K562 (cell line): ENCODE measurements around the gene CDR2L. TPM values are rescaled to one million over a fixed set of nuclear protein-coding genes. Genes with fewer than 3 reads are reported as not detected.
A peak's percentile ranks its signal among the peaks of the same experiment; 100 is the strongest.

Source experiments
- ARID2 ChIP-seq: fragments of 450-650 bp; IDR thresholded peaks from 2 replicates; pipeline ENCODE4 v1.6.1; 2017; ENCODE audit warnings: antibody characterized with exemption, mild to moderate bottlenecking
- ATF1 ChIP-seq, 2 experiments: fragments of 450-650 bp in 1 of 2; IDR thresholded peaks; 2 replicates each; pipeline ENCODE4 v1.6.1; 2016; ENCODE audit warnings: missing compliant biosample characterization in 1 of 2, missing genetic modification characterization in 1 of 2
- CTBP1 ChIP-seq: fragments of 450-650 bp; IDR thresholded peaks from 2 replicates; pipeline ENCODE4 v1.6.1; 2016; ENCODE audit warnings: borderline replicate concordance
- ESRRA ChIP-seq: fragments of 450-650 bp; IDR thresholded peaks from 2 replicates; pipeline ENCODE4 v1.6.1; 2014; ENCODE audit warnings: low read depth, mild to moderate bottlenecking, moderate library complexity, borderline replicate concordance
- ID3 ChIP-seq, 2 experiments: fragments of 250-450 bp in 1 of 2; fragments of 450-650 bp in 1 of 2; sonication (Bioruptor Pico) in 1 of 2; IDR thresholded peaks; 2 replicates each; pipeline versions ENCODE4 v1.6.1 to v1.8.0; 2016 to 2021; ENCODE audit warnings: mild to moderate bottlenecking in 2 of 2, moderate library complexity in 2 of 2, missing compliant biosample characterization in 1 of 2, missing genetic modification characterization in 1 of 2
- MYC ChIP-seq, 2 experiments: fragments of 250-450 bp in 1 of 2; sonication (Bioruptor Pico) in 1 of 2; IDR thresholded peaks; 2 replicates each; pipeline versions ENCODE4 v1.5.1 to v1.6.1; 2012 to 2021; ENCODE audit warnings: low read depth in 2 of 2, borderline replicate concordance in 1 of 2, improper control_type of control experiment in 1 of 2, low read length in 1 of 2, mild to moderate bottlenecking in 1 of 2, moderate library complexity in 1 of 2
- PHB2 ChIP-seq: fragments of 450-650 bp; IDR thresholded peaks from 2 replicates; pipeline ENCODE4 v1.6.1; 2017; ENCODE audit warnings: low read depth
- RBM22 ChIP-seq: fragments of 200-400 bp; formaldehyde crosslinking; IDR thresholded peaks from 2 replicates; pipeline ENCODE4 v1.6.1; 2018; ENCODE audit warnings: low read length, low read depth; ENCODE audit not compliant: poor library complexity, severe bottlenecking
- RCOR1 ChIP-seq, 2 experiments: IDR thresholded peaks; 2 replicates each; pipeline ENCODE4 v1.6.1; 2012; ENCODE audit warnings: low read depth in 2 of 2, low read length in 2 of 2, borderline replicate concordance in 1 of 2, improper control_type of control experiment in 1 of 2
- REST ChIP-seq, 2 experiments: fragments of 450-650 bp; formaldehyde crosslinking in 1 of 2; IDR thresholded peaks; 2 replicates each; pipeline versions ENCODE4 v1.4.0 to v1.6.1; 2014 to 2020; ENCODE audit warnings: mild to moderate bottlenecking in 2 of 2, borderline replicate concordance in 1 of 2, low read depth in 1 of 2
- SMC3 ChIP-seq: conservative IDR thresholded peaks from 2 replicates; pipeline ENCODE4 v1.6.1; 2011; ENCODE audit warnings: low read depth, low read length, improper control_type of control experiment; ENCODE audit not compliant: insufficient read depth
- TAF1 ChIP-seq: IDR thresholded peaks from 2 replicates; pipeline ENCODE4 v1.6.1; 2011; ENCODE audit warnings: mild to moderate bottlenecking, low read length, moderate library complexity; ENCODE audit not compliant: insufficient read depth, control insufficient read depth, severe bottlenecking; ENCODE audit errors: extremely low read depth
- ZBTB17 ChIP-seq: fragments of 450-650 bp; formaldehyde crosslinking; IDR thresholded peaks from 2 replicates; pipeline ENCODE4 v1.4.0; 2020; ENCODE audit warnings: mild to moderate bottlenecking
- polyA plus RNA-seq, 8 experiments: library from polyadenylated mRNA; depleted of rRNA in 4 of 8; stranded (reverse) in 5 of 8; unstranded in 3 of 8; fragments of >200 nt; fragmentation: Nextera tagmentation in 2 of 8; fragmentation: Illumina TruSeq in 1 of 8; extraction: Ambion mirVana in 2 of 8; extraction: Trizol in 1 of 8; gene quantifications; 2 replicates each; pipeline versions ENCODE4 v1.2.1 to v1.2.3, GENCODE V29; 2011 to 2014; ENCODE audit warnings: inconsistent platforms in 1 of 8, missing spikeins in 1 of 8
- total RNA-seq, 7 experiments: library from RNA; depleted of rRNA in 6 of 7; stranded (reverse); fragments of >200 nt in 6 of 7; fragmentation: Illumina TruSeq in 2 of 7; extraction: Trizol in 2 of 7; gene quantifications; 2 replicates each; pipeline versions ENCODE4 v1.2.1 to v1.2.3, GENCODE V29; 2011 to 2021; ENCODE audit warnings: low replicate concordance in 1 of 7

CDR2L gene
- total and polyA plus RNA-seq, 9 of the 15 experiments (the other 6 are each of a cell fraction or from before 2014, with no cell fraction given) = 2.7 to 16.0 (median 7.3) TPM

GRCh38 chr17:75006653-75007052 is 19.2 kb downstream of the CDR2L start (continued):
- TF ChIP-seq REST (IDR thresholded peaks at IDR 0.05; ENCODE audit: borderline replicate concordance) (peak; percentile 87), REST (CRISPR knock-in tag; IDR thresholded peaks at IDR 0.05; ENCODE audit: low read depth) (no peak), RBM22 (no peak), ARID2 (peak; percentile 65; the same call in 1 of the 2 replicates), ZBTB17 (no peak), SMC3 (peak; percentile 63; the same call in 1 of the 2 replicates), PHB2 (no peak), CTBP1 (peak; percentile 96), TAF1 (no peak), ID3 (CRISPR knock-in tag; IDR thresholded peaks at IDR 0.05) (no peak), ID3 (tag; IDR thresholded peaks at IDR 0.05) (0 out of 2 replicates have a peak, but pooled peaks have one; percentile 27), ATF1 (CRISPR knock-in tag; IDR thresholded peaks at IDR 0.05) (no peak), ATF1 (tag; IDR thresholded peaks at IDR 0.05) (peak; percentile 40), MYC (IDR thresholded peaks at IDR 0.05; ENCODE audit: low read depth, low read length) (0 out of 2 replicates have a peak, but pooled peaks have one; percentile 12), MYC (CRISPR knock-in tag; IDR thresholded peaks at IDR 0.05; ENCODE audit: borderline replicate concordance, low read depth) (no peak), RCOR1 (IDR thresholded peaks at IDR 0.05; ENCODE audit: borderline replicate concordance in 1 of 2, low read depth in 2 of 2, low read length in 2 of 2) (peak; percentile 22 to 88; a peak in 3 of 4 replicates), ESRRA (peak; percentile 85)
